Retinal pigment epithelial cell (primary cell): ENCODE data around the gene MS4A18.
"Not testable (repeated sequence)": the region's sequence is repeated elsewhere in the genome, so short reads cannot be mapped to it uniquely, and the experiment has no call there.

Experiments used
- DNase-seq: peaks from one replicate; pipeline ENCODE4 v3.0.0-alpha.2; 2010; ENCODE audit warnings: low read depth
- H3K4me3 ChIP-seq: 2 replicates; pipeline ENCODE4 v1.5.1; 2011; ENCODE audit warnings: mild to moderate bottlenecking, low read length, control low read depth, moderate library complexity
- CTCF ChIP-seq: conservative IDR thresholded peaks from 2 replicates; pipeline ENCODE4 v1.5.1; 2011; ENCODE audit warnings: low read depth, low read length, control low read depth, inconsistent platforms

The MS4A18 gene

DNA sequence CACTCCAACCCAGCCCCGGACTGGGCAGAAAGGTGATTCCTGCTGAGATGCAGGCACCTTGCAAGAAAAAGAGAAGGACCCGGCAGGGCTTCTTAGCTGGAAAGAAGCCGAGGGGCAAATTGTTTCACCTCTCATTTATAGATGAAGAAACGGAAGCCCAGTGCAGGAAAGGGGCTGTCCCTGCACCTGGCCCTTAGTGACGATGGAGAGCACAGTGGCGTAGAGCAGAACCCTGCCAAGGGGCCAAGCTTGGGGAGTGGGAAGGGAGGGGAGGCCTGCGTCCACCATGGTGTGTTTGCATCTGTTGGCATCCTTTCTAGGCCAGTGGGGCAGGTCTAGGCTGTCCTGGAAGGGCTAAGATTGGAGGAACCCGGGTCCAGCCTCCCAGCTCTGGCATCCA is 24.3 kb downstream of the MS4A18 start:
- no peak overlapping the region for H3K4me3 ChIP-seq
- TF ChIP-seq CTCF = no peak
- DNase-seq = no peak

- no peak overlapping the region for H3K4me3 ChIP-seq
- no peak for TF ChIP-seq CTCF
- no peak for DNase-seq
Observed at GRCh38 chr11:60750911-60751310, 26.4 kb downstream of the MS4A18 start.

DNA sequence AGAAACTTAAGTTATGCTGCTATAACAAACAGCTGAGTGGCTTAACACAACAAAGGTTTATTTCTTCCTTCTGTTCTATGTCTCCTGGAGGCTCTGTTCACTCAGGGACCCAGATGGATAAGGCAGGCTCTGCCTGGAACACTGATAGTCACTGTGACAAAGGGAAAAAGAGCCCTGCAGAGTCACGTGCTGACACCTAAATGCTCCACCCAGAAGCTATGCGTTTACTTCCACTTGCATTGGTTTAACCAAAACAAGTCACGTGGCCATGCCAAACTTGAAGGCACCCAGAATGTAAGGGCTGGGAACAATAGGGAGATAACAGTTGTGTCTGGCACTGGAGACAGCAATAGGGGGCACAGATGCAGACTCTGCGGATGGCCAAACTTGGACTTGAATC is 28.8 kb downstream of the MS4A18 start:
- H3K4me3 ChIP-seq = no peak overlapping the region
- no peak for TF ChIP-seq CTCF
- DNase-seq = no peak

DNA sequence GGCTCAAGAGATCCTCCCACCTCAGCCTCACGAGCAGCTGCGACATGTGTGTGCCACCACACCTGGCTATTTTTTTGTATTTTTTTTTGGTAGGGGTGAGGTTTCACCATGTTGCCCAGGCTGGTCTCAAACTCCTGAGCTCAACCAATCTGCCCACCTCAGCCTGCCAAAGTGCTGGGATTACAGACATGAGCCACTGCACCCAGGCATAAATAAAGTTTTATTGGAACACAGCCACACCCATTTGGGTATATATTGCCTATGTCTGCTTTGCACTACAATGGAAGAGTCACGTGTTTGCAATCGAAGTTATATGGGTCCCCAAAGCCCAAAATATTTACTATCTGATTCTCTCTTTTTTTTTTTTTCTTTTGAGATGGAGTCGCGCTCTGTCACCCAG is 30.4 kb downstream of the MS4A18 start:
- no peak overlapping the region for H3K4me3 ChIP-seq
- no peak for DNase-seq
- no peak for TF ChIP-seq CTCF

DNA sequence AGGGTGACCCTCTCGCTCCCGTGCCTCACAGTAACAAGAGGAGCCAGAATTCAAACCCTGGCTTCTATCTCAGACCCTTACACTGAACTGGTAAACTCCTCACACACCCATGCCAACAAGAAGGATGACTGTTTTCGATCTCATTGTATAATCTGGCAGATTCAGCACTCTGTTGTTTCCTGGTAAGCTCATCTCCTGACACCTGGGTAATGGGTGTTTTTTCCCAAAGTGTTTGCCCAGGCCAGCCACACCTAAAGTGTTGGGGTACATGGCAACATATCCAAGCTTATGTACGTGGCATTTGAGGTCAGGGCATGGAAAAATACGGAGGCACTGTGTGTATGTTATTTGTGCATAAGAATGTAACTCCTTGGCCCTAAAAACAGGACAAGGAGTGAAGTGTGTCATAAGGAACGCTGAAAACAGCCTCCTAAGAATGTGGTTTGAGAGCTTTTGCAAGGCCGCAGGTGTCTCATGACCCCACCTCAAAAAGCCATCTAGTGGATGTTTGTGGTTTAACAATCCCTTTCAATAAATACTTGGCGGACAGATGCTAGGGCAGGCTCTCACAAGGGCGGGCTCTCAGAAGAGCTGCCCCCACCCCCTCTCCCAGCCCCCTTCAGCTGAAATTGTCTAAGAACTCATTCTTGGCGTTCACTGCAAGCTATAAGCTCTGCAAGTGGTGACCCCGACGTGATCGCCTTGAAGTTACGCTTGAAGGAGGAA is 31.9 kb downstream of the MS4A18 start, which contains the start of gene MS4A15:
Gene MS4A15, plus strand, starts transcription at position 561 of the 726 bp plus-strand sequence. CDS start 6,867 bp downstream, outside the sequence.
- no peak within 1 kb of the TSS for H3K4me3 ChIP-seq
- peak; percentile 9 for DNase-seq

GRCh38 chr11:60757231-60757800 is 32.8 kb downstream of the MS4A18 start:
- no peak for TF ChIP-seq CTCF
- no peak overlapping the region for H3K4me3 ChIP-seq
- no peak for DNase-seq

More for the DNA sequence above, 31.9 kb downstream of the MS4A18 start, which contains the start of gene MS4A15:
- TF ChIP-seq CTCF = peak; percentile 52

GRCh38 chr11:60758671-60759070 is 34.2 kb downstream of the MS4A18 start:
- H3K4me3 ChIP-seq = not testable (repeated sequence)

DNA sequence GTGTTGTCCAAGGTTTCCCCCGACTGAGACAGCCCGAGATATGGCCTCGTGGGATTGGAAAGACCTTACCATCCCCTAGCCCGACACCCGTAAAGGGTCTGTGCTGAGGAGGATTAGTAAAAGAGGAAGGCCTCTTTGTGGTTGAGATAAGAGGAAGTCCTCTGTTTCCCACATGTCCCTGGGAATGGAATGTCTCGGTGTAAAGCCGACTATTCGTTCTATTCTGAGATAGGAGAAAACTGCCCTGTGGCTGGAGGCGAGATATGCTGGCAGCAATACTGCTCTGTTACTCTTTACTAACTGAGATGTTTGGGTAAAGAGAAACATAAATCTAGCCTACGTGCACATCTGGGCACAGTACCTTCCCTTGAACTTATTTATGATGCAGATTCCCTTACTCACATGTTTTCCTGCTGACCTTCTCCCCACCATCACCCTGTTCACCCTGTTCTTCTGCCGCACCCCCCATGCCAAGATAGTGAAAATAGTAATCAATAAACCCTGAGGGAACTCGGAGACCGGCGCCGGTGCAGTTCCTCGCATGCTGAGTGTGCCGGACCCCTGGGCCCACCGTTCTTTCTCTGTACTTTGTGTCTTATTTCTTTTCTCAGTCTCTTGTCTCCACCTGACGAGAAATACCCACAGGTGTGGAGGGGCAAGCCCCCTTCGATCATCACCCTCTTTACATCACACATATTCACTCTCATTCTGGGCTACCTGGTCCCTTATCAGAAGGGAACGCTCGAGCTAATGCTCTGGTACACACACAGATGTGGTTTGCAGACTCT is 35.1 kb downstream of the MS4A18 start:
- not testable (repeated sequence) for H3K4me3 ChIP-seq

More at GRCh38 chr11:60758671-60759070, 34.2 kb downstream of the MS4A18 start:
- not testable (repeated sequence) for DNase-seq

More for the DNA sequence above, 35.1 kb downstream of the MS4A18 start:
- not testable (repeated sequence) for DNase-seq
